Peyer's patch (tissue), 4 donors: ENCODE results near the gene PVALEF.

Source experiments
- POLR2A ChIP-seq, 2 donors: fragments of 450-650 bp; IDR thresholded peaks; one replicate each; pipeline ENCODE4 v1.5.1; 2017; ENCODE audit warnings: antibody characterized with exemption in 2 of 2, mild to moderate bottlenecking in 2 of 2, moderate library complexity in 2 of 2
- TF ChIP-seq, protein P1 (sequence below), 6 experiments: fragments of 450-650 bp in 4 of 6; fragments of 200-600 bp in 2 of 6; sonication (generic) in 1 of 6; IDR thresholded peaks; one replicate each; pipeline ENCODE4 v1.5.1; 2017 to 2019; ENCODE audit warnings: antibody characterized with exemption in 6 of 6, mild to moderate bottlenecking in 3 of 6, moderate library complexity in 1 of 6

- TF ChIP-seq, protein P1, sequence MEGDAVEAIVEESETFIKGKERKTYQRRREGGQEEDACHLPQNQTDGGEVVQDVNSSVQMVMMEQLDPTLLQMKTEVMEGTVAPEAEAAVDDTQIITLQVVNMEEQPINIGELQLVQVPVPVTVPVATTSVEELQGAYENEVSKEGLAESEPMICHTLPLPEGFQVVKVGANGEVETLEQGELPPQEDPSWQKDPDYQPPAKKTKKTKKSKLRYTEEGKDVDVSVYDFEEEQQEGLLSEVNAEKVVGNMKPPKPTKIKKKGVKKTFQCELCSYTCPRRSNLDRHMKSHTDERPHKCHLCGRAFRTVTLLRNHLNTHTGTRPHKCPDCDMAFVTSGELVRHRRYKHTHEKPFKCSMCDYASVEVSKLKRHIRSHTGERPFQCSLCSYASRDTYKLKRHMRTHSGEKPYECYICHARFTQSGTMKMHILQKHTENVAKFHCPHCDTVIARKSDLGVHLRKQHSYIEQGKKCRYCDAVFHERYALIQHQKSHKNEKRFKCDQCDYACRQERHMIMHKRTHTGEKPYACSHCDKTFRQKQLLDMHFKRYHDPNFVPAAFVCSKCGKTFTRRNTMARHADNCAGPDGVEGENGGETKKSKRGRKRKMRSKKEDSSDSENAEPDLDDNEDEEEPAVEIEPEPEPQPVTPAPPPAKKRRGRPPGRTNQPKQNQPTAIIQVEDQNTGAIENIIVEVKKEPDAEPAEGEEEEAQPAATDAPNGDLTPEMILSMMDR (IDR thresholded peaks at IDR 0.05), result no peak
- TF ChIP-seq POLR2A (IDR thresholded peaks at IDR 0.05), result peak; percentile 65 to 76
Measured at GRCh38 chr17:81132770-81133723, 32.3 kb upstream of the PVALEF start.
